ENCODE results near the gene TSHZ2. TPM values are rescaled to one million over a fixed set of nuclear protein-coding genes. Genes with fewer than 3 reads are reported as not detected.

Gene TSHZ2
- total and polyA plus RNA-seq, 5 donors from 2014 or later: 1.00 to 41.7 (median 2.1) TPM

GRCh38 chr20:53013847-53014246 lies 41.7 kb downstream of the TSHZ2 start:
- peaks cover 0 to 9% (median 4%) of the 10 kb centered on the region in 4 donors for H3K4me1 Mint-ChIP-seq
- ATAC-seq (ENCODE audit: low read depth in 2 of 2) (no peak), DNase-seq (no peak)
- peaks cover 0 to 10% (median 3%) of the 10 kb centered on the region in 7 donors for H3K9me3 Mint-ChIP-seq
- Histone ChIP-seq H3K36me3 (ENCODE audit: control insufficient read depth, insufficient read depth, low read length) (no peaks in the 10 kb centered on the region), H3K4me1 (ENCODE audit: control insufficient read depth, insufficient read depth, low read length, poor library complexity, severe bottlenecking) (no peaks in the 10 kb centered on the region), H3K4me3 (ENCODE audit: low read depth, low read length) (no peak overlapping the region), H3K27me3 (ENCODE audit: control insufficient read depth, insufficient read depth, low read length) (no peaks in the 10 kb centered on the region), H3K27ac (ENCODE audit: insufficient read depth, low read length, poor library complexity, severe bottlenecking) (no peak overlapping the region), H3K9me3 (ENCODE audit: control insufficient read depth in 2 of 2, low read length in 2 of 2) (no peaks in the 10 kb centered on the region)
- no peak overlapping the region for H3K4me3 Mint-ChIP-seq
- no peaks in the 10 kb centered on the region for H3K36me3 Mint-ChIP-seq
- H3K27ac Mint-ChIP-seq: peak overlapping the region in 1 of 3 donors; percentile 22
- H3K27me3 Mint-ChIP-seq: no peaks in the 10 kb centered on the region

- ATAC-seq (ENCODE audit: low read depth in 2 of 2): no peak
- Mint-ChIP-seq H3K27me3 (no peaks in the 10 kb centered on the region), H3K27ac (no peak overlapping the region), H3K4me1 (peaks cover 2 to 9% (median 4%) of the 10 kb centered on the region in 4 donors), H3K4me3 (no peak overlapping the region), H3K36me3 (peaks cover 5% of the 10 kb centered on the region), H3K9me3 (peaks cover 0 to 10% (median 3%) of the 10 kb centered on the region in 7 donors)
- Histone ChIP-seq H3K27me3 (ENCODE audit: control insufficient read depth, insufficient read depth, low read length) (no peaks in the 10 kb centered on the region), H3K9me3 (ENCODE audit: control insufficient read depth in 2 of 2, low read length in 2 of 2) (no peaks in the 10 kb centered on the region), H3K27ac (ENCODE audit: insufficient read depth, low read length, poor library complexity, severe bottlenecking) (no peak overlapping the region), H3K36me3 (ENCODE audit: control insufficient read depth, insufficient read depth, low read length) (no peaks in the 10 kb centered on the region), H3K4me1 (ENCODE audit: control insufficient read depth, insufficient read depth, low read length, poor library complexity, severe bottlenecking) (no peaks in the 10 kb centered on the region), H3K4me3 (ENCODE audit: low read depth, low read length) (no peak overlapping the region)
- DNase-seq: no peak
Observed at GRCh38 chr20:53016071-53016470, 43.9 kb downstream of the TSHZ2 start.

- Mint-ChIP-seq H3K9me3 (peaks cover 0 to 10% (median 3%) of the 10 kb centered on the region in 7 donors), H3K27me3 (no peaks in the 10 kb centered on the region), H3K4me3 (no peak overlapping the region), H3K27ac (no peak overlapping the region), H3K36me3 (peaks cover 5% of the 10 kb centered on the region), H3K4me1 (peaks cover 4 to 15% (median 7%) of the 10 kb centered on the region in 4 donors)
- H3K4me3 ChIP-seq (ENCODE audit: low read depth, low read length): no peak overlapping the region
- no peak for ATAC-seq (ENCODE audit: low read depth in 2 of 2)
- no peak for DNase-seq
- H3K4me1 ChIP-seq (ENCODE audit: control insufficient read depth, insufficient read depth, low read length, poor library complexity, severe bottlenecking): no peaks in the 10 kb centered on the region
- H3K27ac ChIP-seq (ENCODE audit: insufficient read depth, low read length, poor library complexity, severe bottlenecking): no peak overlapping the region
- no peaks in the 10 kb centered on the region for H3K9me3 ChIP-seq (ENCODE audit: control insufficient read depth in 2 of 2, low read length in 2 of 2)
- no peaks in the 10 kb centered on the region for H3K27me3 ChIP-seq (ENCODE audit: control insufficient read depth, insufficient read depth, low read length)
- H3K36me3 ChIP-seq (ENCODE audit: control insufficient read depth, insufficient read depth, low read length): no peaks in the 10 kb centered on the region
Observed at GRCh38 chr20:53016534-53017042, 44.4 kb downstream of the TSHZ2 start.

GRCh38 chr20:53017206-53017605 lies 45.0 kb downstream of the TSHZ2 start:
- no peak overlapping the region for H3K27ac Mint-ChIP-seq

GRCh38 chr20:53019464-53019863 lies 47.3 kb downstream of the TSHZ2 start:
- Histone ChIP-seq H3K36me3 (ENCODE audit: control insufficient read depth, insufficient read depth, low read length) (no peaks in the 10 kb centered on the region), H3K27me3 (ENCODE audit: control insufficient read depth, insufficient read depth, low read length) (no peaks in the 10 kb centered on the region), H3K9me3 (ENCODE audit: control insufficient read depth in 2 of 2, low read length in 2 of 2) (no peaks in the 10 kb centered on the region), H3K4me3 (ENCODE audit: low read depth, low read length) (no peak overlapping the region), H3K27ac (ENCODE audit: insufficient read depth, low read length, poor library complexity, severe bottlenecking) (no peak overlapping the region), H3K4me1 (ENCODE audit: control insufficient read depth, insufficient read depth, low read length, poor library complexity, severe bottlenecking) (peaks cover 3% of the 10 kb centered on the region)
- H3K9me3 Mint-ChIP-seq: peaks cover 0 to 7% (median 2%) of the 10 kb centered on the region in 7 donors
- H3K27ac Mint-ChIP-seq: no peak overlapping the region
- peaks cover 9 to 31% (median 18%) of the 10 kb centered on the region in 4 donors for H3K4me1 Mint-ChIP-seq
- H3K36me3 Mint-ChIP-seq: peaks cover 5% of the 10 kb centered on the region
- ATAC-seq (ENCODE audit: low read depth in 2 of 2): no peak
- no peak for DNase-seq
- H3K27me3 Mint-ChIP-seq: peaks cover 3% of the 10 kb centered on the region
- H3K4me3 Mint-ChIP-seq: no peak overlapping the region

More at GRCh38 chr20:53017206-53017605, 45.0 kb downstream of the TSHZ2 start:
- no peak overlapping the region for H3K4me3 Mint-ChIP-seq
- H3K36me3 ChIP-seq (ENCODE audit: control insufficient read depth, insufficient read depth, low read length): no peaks in the 10 kb centered on the region
- H3K27me3 ChIP-seq (ENCODE audit: control insufficient read depth, insufficient read depth, low read length): no peaks in the 10 kb centered on the region
- H3K36me3 Mint-ChIP-seq: peaks cover 5% of the 10 kb centered on the region
- peaks cover 0 to 10% (median 3%) of the 10 kb centered on the region in 7 donors for H3K9me3 Mint-ChIP-seq
- H3K9me3 ChIP-seq (ENCODE audit: control insufficient read depth in 2 of 2, low read length in 2 of 2): no peaks in the 10 kb centered on the region
- H3K4me3 ChIP-seq (ENCODE audit: low read depth, low read length): no peak overlapping the region
- peaks cover 9 to 21% (median 13%) of the 10 kb centered on the region in 4 donors for H3K4me1 Mint-ChIP-seq
- peaks cover 3% of the 10 kb centered on the region for H3K4me1 ChIP-seq (ENCODE audit: control insufficient read depth, insufficient read depth, low read length, poor library complexity, severe bottlenecking)
- ATAC-seq (ENCODE audit: low read depth in 2 of 2) (no peak), DNase-seq (no peak)
- no peaks in the 10 kb centered on the region for H3K27me3 Mint-ChIP-seq
- H3K27ac ChIP-seq (ENCODE audit: insufficient read depth, low read length, poor library complexity, severe bottlenecking): no peak overlapping the region

- DNase-seq (no peak), ATAC-seq (ENCODE audit: low read depth in 2 of 2) (no peak)
- no peaks in the 10 kb centered on the region for H3K9me3 ChIP-seq (ENCODE audit: control insufficient read depth in 2 of 2, low read length in 2 of 2)
- H3K4me1 ChIP-seq (ENCODE audit: control insufficient read depth, insufficient read depth, low read length, poor library complexity, severe bottlenecking): peaks cover 3% of the 10 kb centered on the region
- peaks cover 5% of the 10 kb centered on the region for H3K36me3 Mint-ChIP-seq
- H3K27ac ChIP-seq (ENCODE audit: insufficient read depth, low read length, poor library complexity, severe bottlenecking): no peak overlapping the region
- H3K4me1 Mint-ChIP-seq: peaks cover 9 to 31% (median 18%) of the 10 kb centered on the region in 4 donors
- H3K27me3 Mint-ChIP-seq: peaks cover 5% of the 10 kb centered on the region
- H3K36me3 ChIP-seq (ENCODE audit: control insufficient read depth, insufficient read depth, low read length): no peaks in the 10 kb centered on the region
- H3K27me3 ChIP-seq (ENCODE audit: control insufficient read depth, insufficient read depth, low read length): no peaks in the 10 kb centered on the region
- no peak overlapping the region for H3K4me3 Mint-ChIP-seq
- no peak overlapping the region for H3K27ac Mint-ChIP-seq
- peaks cover 0 to 3% (median 1%) of the 10 kb centered on the region in 7 donors for H3K9me3 Mint-ChIP-seq
- no peak overlapping the region for H3K4me3 ChIP-seq (ENCODE audit: low read depth, low read length)
Observed at GRCh38 chr20:53020376-53020775, 48.2 kb downstream of the TSHZ2 start.

- Mint-ChIP-seq H3K27me3 (peaks cover 5% of the 10 kb centered on the region), H3K4me1 (peaks cover 9 to 31% (median 18%) of the 10 kb centered on the region in 4 donors), H3K4me3 (no peak overlapping the region), H3K9me3 (peaks cover 0 to 3% (median 1%) of the 10 kb centered on the region in 7 donors), H3K36me3 (peaks cover 5% of the 10 kb centered on the region), H3K27ac (peak overlapping the region in 1 of 3 donors; percentile 39)
- no peak for ATAC-seq (ENCODE audit: low read depth in 2 of 2)
- Histone ChIP-seq H3K9me3 (ENCODE audit: control insufficient read depth in 2 of 2, low read length in 2 of 2) (no peaks in the 10 kb centered on the region), H3K4me3 (ENCODE audit: low read depth, low read length) (no peak overlapping the region), H3K27ac (ENCODE audit: insufficient read depth, low read length, poor library complexity, severe bottlenecking) (no peak overlapping the region), H3K4me1 (ENCODE audit: control insufficient read depth, insufficient read depth, low read length, poor library complexity, severe bottlenecking) (peaks cover 3% of the 10 kb centered on the region), H3K27me3 (ENCODE audit: control insufficient read depth, insufficient read depth, low read length) (no peaks in the 10 kb centered on the region), H3K36me3 (ENCODE audit: control insufficient read depth, insufficient read depth, low read length) (no peaks in the 10 kb centered on the region)
- DNase-seq: no peak
Observed at GRCh38 chr20:53020834-53021233, 48.7 kb downstream of the TSHZ2 start.

GRCh38 chr20:53021934-53022333 lies 49.8 kb downstream of the TSHZ2 start:
- H3K27me3 Mint-ChIP-seq: peaks cover 5% of the 10 kb centered on the region

More at GRCh38 chr20:53021934-53022333, 49.8 kb downstream of the TSHZ2 start:
- peak overlapping the region in 3 of 4 donors; percentile 24 to 39 (median 25) for H3K4me3 Mint-ChIP-seq
- H3K27ac Mint-ChIP-seq: no peak overlapping the region
- H3K27me3 ChIP-seq (ENCODE audit: control insufficient read depth, insufficient read depth, low read length): no peaks in the 10 kb centered on the region
- no peaks in the 10 kb centered on the region for H3K9me3 ChIP-seq (ENCODE audit: control insufficient read depth in 2 of 2, low read length in 2 of 2)
- peaks cover 5% of the 10 kb centered on the region for H3K36me3 Mint-ChIP-seq
- peaks cover 9 to 31% (median 18%) of the 10 kb centered on the region in 4 donors for H3K4me1 Mint-ChIP-seq
- no peaks in the 10 kb centered on the region for H3K36me3 ChIP-seq (ENCODE audit: control insufficient read depth, insufficient read depth, low read length)
- H3K4me3 ChIP-seq (ENCODE audit: low read depth, low read length): peak overlapping the region; percentile 39
- peak in 1 of 3 donors; percentile 53 for DNase-seq
- peak in 1 of 2 donors; percentile 53 for ATAC-seq (ENCODE audit: low read depth in 2 of 2)
- peaks cover 0 to 2% (median 0%) of the 10 kb centered on the region in 7 donors for H3K9me3 Mint-ChIP-seq
- H3K4me1 ChIP-seq (ENCODE audit: control insufficient read depth, insufficient read depth, low read length, poor library complexity, severe bottlenecking): peaks cover 3% of the 10 kb centered on the region
- no peak overlapping the region for H3K27ac ChIP-seq (ENCODE audit: insufficient read depth, low read length, poor library complexity, severe bottlenecking)
